22Rv1 (cell line): ENCODE results near the gene PIP4K2B.

Experiments
- ZFX ChIP-seq: fragments of 450-650 bp; IDR thresholded peaks from 2 replicates; pipeline ENCODE4 v1.6.1; 2017; ENCODE audit warnings: antibody characterized with exemption, borderline replicate concordance
- TF ChIP-seq, protein P1 (sequence below): fragments of 450-650 bp; IDR thresholded peaks from 2 replicates; pipeline ENCODE4 v1.5.1; 2017; ENCODE audit warnings: mild to moderate bottlenecking

DNA sequence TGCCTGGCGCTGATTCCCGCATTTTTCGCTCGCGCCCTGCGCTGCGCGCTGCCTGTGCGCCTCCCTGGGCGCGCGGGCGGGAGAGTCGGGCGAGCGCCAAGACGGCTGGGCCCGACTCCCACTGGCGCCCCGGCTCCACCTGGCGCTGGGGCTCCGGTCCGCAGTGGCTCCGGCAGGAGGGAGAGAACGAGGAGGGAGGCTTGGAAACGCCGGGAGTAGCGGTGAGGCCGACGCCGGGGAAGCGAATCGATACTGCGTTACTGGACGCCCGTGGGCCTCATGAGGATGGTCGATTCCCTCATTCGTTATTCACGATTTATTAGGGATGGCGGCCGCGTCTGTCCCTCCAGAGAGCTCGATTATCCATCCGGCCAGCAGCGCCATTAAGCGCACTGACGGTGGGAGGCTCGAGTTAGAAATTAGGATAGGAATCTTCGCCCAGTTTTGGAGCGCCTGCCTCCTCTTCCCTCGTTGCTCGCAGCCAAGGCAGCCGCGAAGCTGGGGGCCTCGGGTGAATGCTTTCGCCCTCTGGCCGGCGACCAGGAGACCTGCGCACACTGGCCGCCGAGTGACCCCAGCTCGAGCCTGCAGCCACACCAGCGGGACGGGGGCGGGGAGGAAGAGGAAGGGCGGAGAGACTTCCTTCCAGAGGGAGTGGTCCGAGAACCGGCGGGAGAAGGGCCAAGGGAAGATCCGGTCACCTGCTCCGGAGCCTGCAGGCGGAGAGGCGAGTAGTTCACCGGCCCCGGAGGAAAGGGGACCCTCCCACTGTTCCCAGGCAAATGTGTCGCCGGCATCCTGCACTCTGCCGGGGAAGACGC lies 49.9 kb downstream of the PIP4K2B start:
- TF ChIP-seq, protein P1, sequence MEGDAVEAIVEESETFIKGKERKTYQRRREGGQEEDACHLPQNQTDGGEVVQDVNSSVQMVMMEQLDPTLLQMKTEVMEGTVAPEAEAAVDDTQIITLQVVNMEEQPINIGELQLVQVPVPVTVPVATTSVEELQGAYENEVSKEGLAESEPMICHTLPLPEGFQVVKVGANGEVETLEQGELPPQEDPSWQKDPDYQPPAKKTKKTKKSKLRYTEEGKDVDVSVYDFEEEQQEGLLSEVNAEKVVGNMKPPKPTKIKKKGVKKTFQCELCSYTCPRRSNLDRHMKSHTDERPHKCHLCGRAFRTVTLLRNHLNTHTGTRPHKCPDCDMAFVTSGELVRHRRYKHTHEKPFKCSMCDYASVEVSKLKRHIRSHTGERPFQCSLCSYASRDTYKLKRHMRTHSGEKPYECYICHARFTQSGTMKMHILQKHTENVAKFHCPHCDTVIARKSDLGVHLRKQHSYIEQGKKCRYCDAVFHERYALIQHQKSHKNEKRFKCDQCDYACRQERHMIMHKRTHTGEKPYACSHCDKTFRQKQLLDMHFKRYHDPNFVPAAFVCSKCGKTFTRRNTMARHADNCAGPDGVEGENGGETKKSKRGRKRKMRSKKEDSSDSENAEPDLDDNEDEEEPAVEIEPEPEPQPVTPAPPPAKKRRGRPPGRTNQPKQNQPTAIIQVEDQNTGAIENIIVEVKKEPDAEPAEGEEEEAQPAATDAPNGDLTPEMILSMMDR: no peak
- TF ChIP-seq ZFX: no peak
